H9 (cell line): ENCODE results near the gene MOG. TPM values are rescaled to one million over a fixed set of nuclear protein-coding genes. Genes with fewer than 3 reads are reported as not detected.

ENCODE experiments used
- DNase-seq: peaks from one replicate; pipeline ENCODE4 v3.0.0-alpha.2; 2017
- H2AFZ ChIP-seq: one replicate; pipeline ENCODE4 v1.6.1; 2013; ENCODE audit warnings: mild to moderate bottlenecking, low read length, control low read depth, moderate library complexity
- H2AK5ac ChIP-seq: 2 replicates; pipeline ENCODE4 v1.6.1; 2013; ENCODE audit warnings: low read length, control low read depth, mixed read lengths; ENCODE audit not compliant: insufficient read length
- H2BK120ac ChIP-seq: one replicate; pipeline ENCODE4 v1.6.1; 2013; ENCODE audit warnings: low read depth, mild to moderate bottlenecking, low read length, control low read depth, inconsistent platforms; ENCODE audit not compliant: poor library complexity, severe bottlenecking
- H2BK12ac ChIP-seq: 2 replicates; pipeline ENCODE4 v1.6.1; 2013; ENCODE audit warnings: low read length, control low read depth, mixed read lengths, low read depth; ENCODE audit not compliant: insufficient read length
- H2BK15ac ChIP-seq: 2 replicates; pipeline ENCODE4 v1.6.1; 2013; ENCODE audit warnings: low read depth, low read length, control low read depth
- H2BK20ac ChIP-seq: one replicate; pipeline ENCODE4 v1.6.1; 2013; ENCODE audit warnings: low read depth, mild to moderate bottlenecking, low read length, control low read depth, inconsistent platforms; ENCODE audit not compliant: poor library complexity, severe bottlenecking
- H2BK5ac ChIP-seq: 2 replicates; pipeline ENCODE4 v1.6.1; 2013; ENCODE audit warnings: low read length, control low read depth, mixed read lengths; ENCODE audit not compliant: insufficient read length
- H3K14ac ChIP-seq: 2 replicates; pipeline ENCODE4 v1.6.1; 2013; ENCODE audit warnings: low read length, control low read depth; ENCODE audit not compliant: insufficient read depth
- H3K18ac ChIP-seq: 2 replicates; pipeline ENCODE4 v1.6.1; 2013; ENCODE audit warnings: low read depth, mild to moderate bottlenecking, mixed read lengths, low read length, control low read depth; ENCODE audit not compliant: insufficient read length
- H3K23ac ChIP-seq: 2 replicates; pipeline ENCODE4 v1.6.1; 2013; ENCODE audit warnings: low read length, control low read depth, mixed read lengths, low read depth; ENCODE audit not compliant: insufficient read length
- H3K23me2 ChIP-seq: 2 replicates; pipeline ENCODE4 v1.6.1; 2013; ENCODE audit warnings: low read depth, mild to moderate bottlenecking, mixed read lengths, low read length, control low read depth; ENCODE audit not compliant: insufficient read length, poor library complexity, severe bottlenecking
- H3K27ac ChIP-seq: 2 replicates; pipeline ENCODE4 v1.5.1; 2013; ENCODE audit warnings: low read length, control low read depth, mixed read lengths, low read depth; ENCODE audit not compliant: insufficient read length
- H3K27me3 ChIP-seq: 2 replicates; pipeline ENCODE4 v1.6.1; 2013; ENCODE audit warnings: low read length, control low read depth, inconsistent platforms; ENCODE audit not compliant: insufficient read depth
- H3K4ac ChIP-seq: 2 replicates; pipeline ENCODE4 v1.6.1; 2013; ENCODE audit warnings: low read depth, mild to moderate bottlenecking, control low read depth, inconsistent platforms, low read length, moderate library complexity
- H3K4me1 ChIP-seq: 2 replicates; pipeline ENCODE4 v1.6.1; 2013; ENCODE audit warnings: low read length, control low read depth, inconsistent platforms; ENCODE audit not compliant: insufficient read depth
- H3K4me2 ChIP-seq: 2 replicates; pipeline ENCODE4 v1.6.1; 2013; ENCODE audit warnings: low read length, control low read depth, mixed read lengths; ENCODE audit not compliant: insufficient read length, insufficient read depth
- H3K56ac ChIP-seq: 2 replicates; pipeline ENCODE4 v1.6.1; 2013; ENCODE audit warnings: low read depth, mild to moderate bottlenecking, mixed read lengths, low read length, control low read depth; ENCODE audit not compliant: insufficient read length
- H3K79me1 ChIP-seq: 2 replicates; pipeline ENCODE4 v1.6.1; 2013; ENCODE audit warnings: low read depth, mild to moderate bottlenecking, moderate library complexity, low read length, control low read depth, inconsistent platforms; ENCODE audit not compliant: insufficient read depth, poor library complexity, severe bottlenecking
- H3K79me2 ChIP-seq: 2 replicates; pipeline ENCODE4 v1.6.1; 2013; ENCODE audit warnings: low read length, control low read depth, inconsistent platforms; ENCODE audit not compliant: insufficient read depth
- H3K9ac ChIP-seq: 2 replicates; pipeline ENCODE4 v1.6.1; 2013; ENCODE audit warnings: low read length, control low read depth, mixed read lengths; ENCODE audit not compliant: insufficient read length; ENCODE audit errors: extremely low read depth
- H3K9me3 ChIP-seq: one replicate; pipeline ENCODE4 v1.6.1; 2013; ENCODE audit warnings: low read depth, low read length, inconsistent platforms; ENCODE audit not compliant: control insufficient read depth
- H3T11ph ChIP-seq: one replicate; pipeline ENCODE4 v1.6.1; 2013; ENCODE audit warnings: mild to moderate bottlenecking, low read length, control low read depth, inconsistent platforms
- H4K20me1 ChIP-seq: one replicate; pipeline ENCODE4 v1.6.1; 2013; ENCODE audit not compliant: control insufficient read depth, insufficient read length, insufficient read depth
- H4K5ac ChIP-seq: 2 replicates; pipeline ENCODE4 v1.6.1; 2013; ENCODE audit warnings: low read depth, mild to moderate bottlenecking, mixed read lengths, low read length, control low read depth; ENCODE audit not compliant: insufficient read length
- H4K8ac ChIP-seq: replicated peaks from 2 replicates; pipeline ENCODE4 v1.6.1; 2013; ENCODE audit warnings: low read length, control low read depth, mixed read lengths, low read depth; ENCODE audit not compliant: insufficient read length
- H4K91ac ChIP-seq: 2 replicates; pipeline ENCODE4 v1.6.1; 2013; ENCODE audit warnings: low read depth, mild to moderate bottlenecking, moderate library complexity, mixed read lengths, low read length, control low read depth; ENCODE audit not compliant: insufficient read length
- H3K27ac Mint-ChIP-seq, 3 experiments: 2 replicates in 2 of 3; 3 replicates in 1 of 3; pipeline ENCODE4 v1.8.0; 2020 to 2021; ENCODE audit warnings: mixed read lengths in 3 of 3, mild to moderate bottlenecking in 1 of 3, moderate library complexity in 1 of 3
- H3K27me3 Mint-ChIP-seq: 2 replicates; pipeline ENCODE4 v1.8.0; 2021; ENCODE audit warnings: low read depth, mild to moderate bottlenecking, moderate library complexity, mixed read lengths
- H3K36me3 Mint-ChIP-seq, 3 experiments: 2 replicates in 2 of 3; 3 replicates in 1 of 3; pipeline ENCODE4 v1.8.0; 2020 to 2021; ENCODE audit warnings: low read depth in 3 of 3, mixed read lengths in 3 of 3; ENCODE audit not compliant: insufficient read depth in 1 of 3
- H3K4me1 Mint-ChIP-seq, 2 experiments: 2 replicates each; pipeline ENCODE4 v1.8.0; 2020; ENCODE audit warnings: mixed read lengths in 2 of 2
- H3K4me3 Mint-ChIP-seq, 2 experiments: 2 replicates in 1 of 2; 3 replicates in 1 of 2; pipeline ENCODE4 v1.8.0; 2020 to 2021; ENCODE audit warnings: mild to moderate bottlenecking in 2 of 2, mixed read lengths in 2 of 2, moderate library complexity in 1 of 2
- H3K9me3 Mint-ChIP-seq, 2 experiments: 2 replicates in 1 of 2; 3 replicates in 1 of 2; pipeline ENCODE4 v1.8.0; 2020; ENCODE audit warnings: mild to moderate bottlenecking in 2 of 2, mixed read lengths in 2 of 2, moderate library complexity in 1 of 2
- CTCF ChIP-seq: fragments of 200-600 bp; sonication (generic); conservative IDR thresholded peaks from 3 replicates; pipeline ENCODE4 v1.8.0; 2021; ENCODE audit warnings: antibody characterized with exemption, mild to moderate bottlenecking
- WGBS: extraction: QIAGEN DNeasy Blood & Tissue Kit; methylation state at CpG from one replicate; pipeline ENCODE4 v1.1.7; 2013; ENCODE audit warnings: missing lambda C conversion rate, low lambda C conversion rate, mixed read lengths; ENCODE audit not compliant: insufficient read length; ENCODE audit errors: extremely low coverage; 5-methylcytosine and 5-hydroxymethylcytosine counted together
- total RNA-seq: library from RNA; stranded (reverse); gene quantifications from 2 replicates; pipeline ENCODE4 v1.2.1, GENCODE V29; 2021

The MOG gene
- total RNA-seq, 1 experiment from 2014 or later: 0.55 TPM

- no CpG with 5 or more reads among the region's 9 CpGs for WGBS
- no peak overlapping the region for H2BK12ac ChIP-seq
- no peaks in the 10 kb centered on the region for H3K9me3 ChIP-seq
- H2AFZ ChIP-seq: no peak overlapping the region
- H3K23ac ChIP-seq: no peak overlapping the region
- no peak overlapping the region for H2BK120ac ChIP-seq
- Mint-ChIP-seq H3K27me3 (no peaks in the 10 kb centered on the region; the same call in none of the 2 replicates), H3K4me3 (peak overlapping the region; percentile 88 to 92), H3K27ac (no peak overlapping the region), H3K36me3 (peaks cover under 1 to 35% (median 9%) of the 10 kb centered on the region in 3 experiments; a peak in 5 of 7 replicates), H3K9me3 (peaks cover 0 to 5% of the 10 kb centered on the region in 2 experiments; a peak in 2 of 5 replicates), H3K4me1 (peaks cover 67% of the 10 kb centered on the region in 2 experiments)
- H4K20me1 ChIP-seq: no peaks in the 10 kb centered on the region
- H3K4me2 ChIP-seq: peak overlapping the region; percentile 93
- no peak overlapping the region for H3T11ph ChIP-seq
- H3K27ac ChIP-seq: no peak overlapping the region
- peaks cover 45% of the 10 kb centered on the region for H3K23me2 ChIP-seq
- no peak overlapping the region for H3K14ac ChIP-seq
- peaks cover 9% of the 10 kb centered on the region; the same call in 1 of the 2 replicates for H3K4me1 ChIP-seq
- H3K4ac ChIP-seq: no peak overlapping the region
- H4K5ac ChIP-seq: no peak overlapping the region
- no peak for DNase-seq
- H3K9ac ChIP-seq: no peak overlapping the region
- H2BK15ac ChIP-seq: no peak overlapping the region
- H3K79me1 ChIP-seq: no peaks in the 10 kb centered on the region
- TF ChIP-seq CTCF: no peak
- no peaks in the 10 kb centered on the region for H3K27me3 ChIP-seq
- H4K8ac ChIP-seq: no peak overlapping the region
- H3K56ac ChIP-seq: no peak overlapping the region
- no peak overlapping the region for H2BK20ac ChIP-seq
- H2AK5ac ChIP-seq: no peak overlapping the region
- H3K79me2 ChIP-seq: peaks cover 7% of the 10 kb centered on the region; the same call in 1 of the 2 replicates
- no peak overlapping the region for H2BK5ac ChIP-seq
- H3K18ac ChIP-seq: no peak overlapping the region
- no peak overlapping the region for H4K91ac ChIP-seq
Measured at GRCh38 chr6:29630315-29630714, 26.6 kb upstream of the MOG start.
